Bronchial epithelial cell (primary cell): ENCODE measurements around the gene MPL. TPM values are rescaled to one million over a fixed set of nuclear protein-coding genes. Genes with fewer than 3 reads are reported as not detected.

Experiments used
- DNase-seq: peaks from one replicate; pipeline ENCODE4 v3.0.0-alpha.2; 2010; ENCODE audit warnings: low read depth
- FAIRE-seq: peaks from 2 replicates; lab custom pipeline; 2011; peaks lifted over from hg19 to GRCh38; lab: Jason Lieb, UNC
- H3K27me3 ChIP-seq: 2 replicates; pipeline ENCODE4 v1.5.1; 2011; ENCODE audit warnings: low read length; ENCODE audit not compliant: control insufficient read depth, insufficient read depth
- H3K36me3 ChIP-seq: 2 replicates; pipeline ENCODE4 v1.5.1; 2011; ENCODE audit warnings: low read length; ENCODE audit not compliant: control insufficient read depth, insufficient read depth
- H3K4me3 ChIP-seq: 2 replicates; pipeline ENCODE4 v1.5.1; 2011; ENCODE audit warnings: mild to moderate bottlenecking, low read depth, low read length, control low read depth
- CTCF ChIP-seq: IDR thresholded peaks from 2 replicates; pipeline ENCODE4 v1.5.1; 2011; ENCODE audit warnings: mild to moderate bottlenecking, moderate library complexity, low read length, control low read depth, inconsistent platforms; ENCODE audit not compliant: insufficient read depth, severe bottlenecking
- total RNA-seq: library from RNA; depleted of rRNA; stranded (reverse); fragments of >200 nt; gene quantifications from 2 replicates; pipeline ENCODE4 v1.2.1, GENCODE V29; 2014

The MPL gene
- total RNA-seq, 1 donor from 2014 or later: not detected

- no peak for TF ChIP-seq CTCF
- H3K36me3 ChIP-seq: no peaks in the 10 kb centered on the region
- H3K27me3 ChIP-seq: no peaks in the 10 kb centered on the region
- H3K4me3 ChIP-seq: no peak overlapping the region
- FAIRE-seq (no peak), DNase-seq (no peak)
Measured at GRCh38 chr1:43352881-43353280, 15.3 kb downstream of the MPL start.

GRCh38 chr1:43354471-43354870, 16.9 kb downstream of the MPL start:
- no peak for TF ChIP-seq CTCF
- no peak for DNase-seq
- Histone ChIP-seq H3K4me3 (no peak overlapping the region), H3K36me3 (no peaks in the 10 kb centered on the region), H3K27me3 (no peaks in the 10 kb centered on the region)
- FAIRE-seq: peak; percentile 60

GRCh38 chr1:43354936-43355335, 17.3 kb downstream of the MPL start:
- no peak for TF ChIP-seq CTCF
- H3K4me3 ChIP-seq: no peak overlapping the region
- no peaks in the 10 kb centered on the region for H3K27me3 ChIP-seq
- DNase-seq: no peak
- H3K36me3 ChIP-seq: no peaks in the 10 kb centered on the region
- no peak for FAIRE-seq

- FAIRE-seq (no peak), DNase-seq (no peak)
- no peak overlapping the region for H3K4me3 ChIP-seq
- H3K36me3 ChIP-seq: peaks cover 3% of the 10 kb centered on the region
- H3K27me3 ChIP-seq: no peaks in the 10 kb centered on the region
- TF ChIP-seq CTCF: no peak
Measured at GRCh38 chr1:43357251-43357650, 19.6 kb downstream of the MPL start.

GRCh38 chr1:43358121-43358745, 20.6 kb downstream of the MPL start:
- DNase-seq: peak; percentile 66
- FAIRE-seq: no peak
- TF ChIP-seq CTCF: peak; percentile 64
- Histone ChIP-seq H3K27me3 (no peaks in the 10 kb centered on the region), H3K4me3 (peak overlapping the region; percentile 67), H3K36me3 (peaks cover 5% of the 10 kb centered on the region)
